Measurements from ENCODE around the gene PTN. TPM values are rescaled to one million over a fixed set of nuclear protein-coding genes. Genes with fewer than 3 reads are reported as not detected.

PTN gene
- not detected for total RNA-seq

DNA sequence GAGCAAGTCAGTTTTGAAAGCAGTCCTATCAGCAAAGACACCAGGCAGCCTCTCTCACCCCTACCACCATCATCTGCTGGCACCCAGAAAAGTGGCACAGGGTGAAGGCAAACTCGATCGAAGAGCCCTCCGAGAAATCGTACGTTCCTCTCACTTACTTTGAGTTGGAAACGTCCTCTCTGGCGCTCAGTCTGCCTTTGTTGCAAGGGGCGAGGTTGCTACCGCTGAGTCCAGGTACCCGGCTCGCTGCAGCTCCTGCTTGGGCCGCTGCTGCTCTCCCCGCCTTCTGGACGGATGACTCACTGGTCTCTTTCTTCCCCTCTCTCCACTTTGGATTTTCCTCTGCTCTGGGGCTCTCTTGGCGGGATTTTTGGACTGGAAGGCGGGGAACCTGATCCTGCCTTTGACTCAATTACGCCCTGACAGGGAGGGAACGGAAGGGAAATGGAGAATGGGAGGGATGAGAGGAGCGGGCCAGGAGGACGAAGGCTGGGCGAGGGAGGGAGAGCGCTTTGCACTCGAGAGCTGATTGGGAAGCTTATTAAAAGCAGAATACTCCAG lies at the start of gene PTN:
Gene PTN (minus strand): TSS at position 453 of the 561 bp plus-strand sequence. CDS start 88,760 bp downstream, outside the sequence.
- no peak for DNase-seq (ENCODE audit: low read depth in 2 of 3, low spot score in 2 of 3)

DNA sequence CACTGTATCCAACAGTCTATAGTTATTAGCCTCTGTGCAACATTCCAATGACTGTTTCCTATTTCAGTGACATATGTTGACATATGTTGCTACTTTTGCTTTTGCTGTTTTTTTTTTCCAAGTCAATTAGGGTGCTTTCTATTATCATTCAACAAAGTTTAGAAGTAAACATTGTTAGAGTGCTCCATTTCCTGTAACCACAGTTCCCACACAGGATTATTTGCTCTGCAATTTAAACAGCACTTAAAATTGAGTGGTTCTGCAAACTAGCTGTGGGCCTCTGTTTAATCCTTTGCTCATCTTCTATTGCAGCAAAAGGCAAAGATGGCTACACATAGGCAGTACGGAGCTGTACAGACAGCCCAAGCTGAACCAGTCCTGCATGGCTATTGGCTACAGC lies 46.5 kb upstream of the PTN start:
- no peak for DNase-seq (ENCODE audit: low read depth in 2 of 3, low spot score in 2 of 3)

DNA sequence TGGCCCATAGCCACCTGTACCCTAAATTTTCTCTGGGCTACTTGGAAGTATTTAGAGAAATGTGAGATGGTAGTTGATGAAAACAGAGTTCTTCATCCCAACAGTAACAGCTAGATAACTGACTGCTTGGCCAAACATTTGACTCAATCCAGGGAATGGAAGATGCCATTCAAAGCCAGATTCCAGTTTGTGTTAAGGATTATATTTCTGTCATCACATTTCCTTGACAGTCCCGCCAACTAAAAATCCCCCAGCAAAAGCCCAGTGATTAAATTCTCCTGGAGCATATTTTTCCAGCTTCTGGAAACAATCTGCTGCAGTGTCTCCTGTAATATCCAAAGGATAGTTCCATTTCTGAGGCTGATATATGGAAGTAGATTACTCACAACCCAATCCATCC lies 45.4 kb upstream of the PTN start:
- no peak for DNase-seq (ENCODE audit: low read depth in 2 of 3, low spot score in 2 of 3)

DNA sequence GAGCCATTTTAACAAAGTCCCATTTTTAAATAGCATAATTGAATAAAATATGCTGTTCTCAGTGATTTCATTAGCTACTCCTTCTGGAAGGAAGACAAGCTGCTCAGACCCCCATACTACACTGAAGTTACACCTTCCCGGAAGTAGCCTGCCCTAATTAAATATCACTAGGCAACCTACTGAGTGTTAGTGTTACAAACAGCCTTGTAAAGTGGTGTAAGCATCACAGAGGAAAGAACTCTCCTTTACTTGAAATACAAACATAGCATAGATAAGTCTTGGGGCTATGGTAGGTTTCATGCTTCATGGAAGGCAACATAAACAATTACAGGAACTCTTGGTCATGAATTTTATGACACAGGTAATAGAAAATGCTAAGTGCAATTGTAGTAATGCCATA lies 43.4 kb upstream of the PTN start:
- no peak for DNase-seq (ENCODE audit: low read depth in 2 of 3, low spot score in 2 of 3)

DNA sequence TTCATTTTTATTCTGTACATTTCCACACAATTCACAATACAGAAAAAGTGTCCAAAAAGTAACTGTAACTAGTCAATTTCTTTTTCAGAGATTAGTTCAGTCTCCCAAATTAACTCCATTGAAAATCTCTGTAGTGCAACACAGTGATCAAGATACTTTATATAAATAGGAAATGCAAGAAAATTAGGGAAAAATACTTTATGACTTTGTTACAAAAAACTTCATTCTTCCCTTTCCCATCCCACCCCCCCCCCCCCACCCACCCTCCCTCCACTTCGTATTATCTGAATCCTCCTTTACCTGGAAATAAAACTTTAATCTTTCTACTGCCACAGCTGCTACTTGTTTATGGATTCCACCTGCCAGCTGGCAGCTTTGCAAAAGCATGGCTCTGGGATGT lies 37.5 kb upstream of the PTN start:
- no peak for DNase-seq (ENCODE audit: low read depth in 2 of 3, low spot score in 2 of 3)

GRCh38 chr7:137373507-137373906 lies 30.0 kb upstream of the PTN start:
- no peak for DNase-seq (ENCODE audit: low read depth in 2 of 3, low spot score in 2 of 3)

DNA sequence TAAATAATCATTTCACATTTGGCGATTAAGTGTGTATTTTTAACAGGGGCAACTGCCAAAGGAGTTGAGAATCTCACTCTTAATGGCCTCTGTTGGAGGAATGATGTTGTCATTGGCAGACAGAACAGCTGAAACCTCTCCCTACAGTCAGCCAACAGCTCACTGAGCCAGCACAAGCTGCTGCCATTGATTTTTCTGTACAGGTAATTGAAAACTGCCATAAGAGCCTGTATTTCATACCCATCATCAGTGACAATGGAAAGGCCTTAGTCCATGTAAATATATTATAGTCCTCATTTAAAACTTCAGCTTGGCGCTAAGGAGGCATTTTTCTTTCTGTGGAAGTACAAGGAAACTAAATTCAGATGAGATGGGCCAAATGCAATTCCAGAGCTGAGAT lies 28.1 kb upstream of the PTN start:
- DNase-seq (ENCODE audit: low read depth in 2 of 3, low spot score in 2 of 3), result no peak

DNA sequence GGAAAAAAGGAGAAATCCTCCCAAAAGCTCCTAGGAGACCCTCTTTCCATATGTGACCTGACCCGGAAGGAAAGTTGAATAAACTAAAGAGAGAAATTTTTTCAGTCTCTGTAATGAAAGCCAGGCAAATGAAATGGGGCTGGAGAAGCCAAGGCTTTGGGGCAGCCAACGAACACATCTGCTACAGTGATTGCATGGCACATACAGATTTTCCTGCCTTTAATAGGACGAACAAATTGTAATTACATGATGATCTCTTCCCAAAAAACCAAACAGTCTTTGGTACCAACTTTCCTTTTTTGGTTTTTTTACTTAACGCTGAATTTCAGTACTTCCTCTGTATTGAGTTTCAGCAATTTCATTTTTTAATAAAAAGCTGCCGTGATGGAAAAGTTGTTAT lies 23.5 kb upstream of the PTN start:
- DNase-seq (ENCODE audit: low read depth in 2 of 3, low spot score in 2 of 3), result no peak

DNA sequence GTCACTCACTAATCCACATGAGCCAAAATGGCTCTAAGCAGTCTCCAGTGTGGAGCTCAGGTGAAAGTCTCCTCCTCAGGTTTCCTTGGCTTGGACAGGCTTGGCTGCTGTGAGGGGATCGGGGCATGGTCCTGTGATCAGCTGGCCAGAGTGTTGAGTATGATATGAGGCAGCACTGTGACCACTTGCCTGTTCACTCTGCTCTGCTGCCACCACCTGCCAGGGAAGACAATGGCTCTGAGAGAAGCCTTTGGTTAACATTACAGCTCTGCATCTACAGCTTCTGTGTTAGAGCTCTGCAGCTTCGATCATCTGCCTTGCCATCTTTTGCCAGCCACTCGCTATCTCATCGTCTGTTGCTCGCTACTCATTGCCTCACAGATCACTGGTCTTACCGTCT lies 20.1 kb upstream of the PTN start:
- no peak for DNase-seq (ENCODE audit: low read depth in 2 of 3, low spot score in 2 of 3)

- DNase-seq (ENCODE audit: low read depth in 2 of 3, low spot score in 2 of 3), result no peak
These were observed 16.6 kb upstream of the PTN start for GRCh38 chr7:137360087-137360679.

DNA sequence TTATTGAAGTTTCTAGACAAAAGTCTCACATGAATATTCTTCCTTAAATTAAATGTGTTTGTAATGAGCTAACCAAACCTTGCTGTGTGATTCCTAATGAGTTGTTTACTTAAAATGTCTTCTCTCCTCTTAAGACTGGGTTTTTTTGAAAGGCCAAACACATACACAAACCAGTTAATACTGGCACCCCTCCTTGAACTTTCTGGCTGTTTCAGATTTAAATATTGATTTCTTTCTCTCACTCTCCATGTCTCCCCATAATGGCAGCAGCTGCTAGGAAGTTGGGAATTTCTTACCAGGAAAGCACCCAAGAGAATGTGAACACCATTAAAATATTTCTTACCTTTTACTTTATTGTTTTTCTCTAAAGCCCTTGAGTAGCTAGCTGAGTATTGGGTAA lies 11.4 kb upstream of the PTN start:
- DNase-seq (ENCODE audit: low read depth in 2 of 3, low spot score in 2 of 3), result no peak

DNA sequence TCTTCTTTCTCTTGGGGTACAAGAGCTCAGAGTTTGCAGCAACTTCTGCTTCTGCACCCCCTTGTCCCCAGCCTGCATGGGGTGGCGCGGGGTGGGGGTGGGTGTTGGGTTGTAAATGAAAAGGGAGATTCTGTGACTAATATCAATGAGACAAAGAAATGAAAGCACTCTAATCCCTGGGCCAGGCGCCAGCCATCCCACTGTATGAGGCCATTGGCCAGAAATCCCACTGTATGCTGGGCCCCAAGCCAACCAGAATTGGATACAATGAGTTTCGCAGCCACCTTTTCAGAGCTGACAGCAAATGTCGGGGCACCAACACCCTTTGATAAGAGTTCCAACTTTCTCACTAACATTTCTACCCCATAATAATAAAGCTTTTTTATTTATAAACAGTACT lies 10.9 kb upstream of the PTN start:
- DNase-seq (ENCODE audit: low read depth in 2 of 3, low spot score in 2 of 3), result no peak

DNA sequence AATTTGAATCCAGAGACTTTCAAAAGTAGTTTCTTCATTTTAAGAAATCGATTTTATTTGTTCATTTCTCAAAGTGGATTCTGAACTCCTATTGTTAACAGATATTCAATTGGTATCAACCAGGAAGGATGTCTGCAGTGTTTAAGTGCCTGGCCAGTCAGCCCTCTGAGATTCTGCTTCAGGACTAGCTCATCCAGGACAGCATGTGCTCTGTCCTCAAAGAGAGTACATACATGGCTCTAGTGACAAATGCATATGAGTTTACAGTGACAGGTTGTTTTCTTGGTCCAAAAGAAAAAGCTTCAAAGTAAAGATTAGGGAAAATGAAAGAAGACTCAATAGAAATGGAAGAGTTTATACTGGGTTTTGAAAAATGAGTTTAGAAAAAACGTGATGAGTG lies 8.4 kb upstream of the PTN start:
- DNase-seq (ENCODE audit: low read depth in 2 of 3, low spot score in 2 of 3), result no peak

DNA sequence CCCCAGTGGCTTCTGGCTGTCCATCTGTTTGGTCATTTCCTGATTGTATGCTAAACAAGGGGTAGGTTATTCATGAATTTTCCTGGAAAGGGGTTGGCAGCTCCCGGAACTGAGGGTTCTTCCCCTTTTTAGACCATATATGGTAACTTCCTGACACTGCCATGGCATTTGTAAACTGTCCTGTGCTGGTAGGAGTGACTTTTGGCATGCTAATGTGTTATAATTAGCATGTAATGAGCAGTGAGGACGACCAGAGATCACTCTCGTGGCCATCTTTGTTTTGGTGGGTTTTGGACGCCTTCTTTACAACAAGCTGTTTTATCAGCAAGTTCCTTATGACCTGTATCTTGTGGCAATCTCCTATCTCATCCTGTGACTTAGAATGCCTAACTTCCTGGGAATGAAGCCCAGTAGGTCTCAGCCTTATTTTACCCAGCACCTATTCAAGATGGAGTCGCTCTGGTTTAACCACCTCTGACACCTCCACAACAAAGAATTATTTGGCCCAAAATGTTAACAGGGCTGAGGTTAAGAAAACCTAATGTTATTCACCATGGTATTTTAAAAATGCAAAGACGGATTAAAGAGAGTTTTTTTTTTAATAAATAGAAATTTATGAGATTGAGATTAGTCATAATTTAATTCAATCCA lies 2.4 kb upstream of the PTN start:
- DNase-seq (ENCODE audit: low read depth in 2 of 3, low spot score in 2 of 3), result no peak

GRCh38 chr7:137342828-137343261 lies 688 bp downstream of the PTN start:
- no peak for DNase-seq (ENCODE audit: low read depth in 2 of 3, low spot score in 2 of 3)

- no peak for DNase-seq (ENCODE audit: low read depth in 2 of 3, low spot score in 2 of 3)
These were observed 1.3 kb downstream of the PTN start for GRCh38 chr7:137342265-137342664.

GRCh38 chr7:137337902-137338301 lies 5.6 kb downstream of the PTN start:
- no peak for DNase-seq (ENCODE audit: low read depth in 2 of 3, low spot score in 2 of 3)

GRCh38 chr7:137335814-137336213 lies 7.7 kb downstream of the PTN start:
- DNase-seq (ENCODE audit: low read depth in 2 of 3, low spot score in 2 of 3), result no peak

DNA sequence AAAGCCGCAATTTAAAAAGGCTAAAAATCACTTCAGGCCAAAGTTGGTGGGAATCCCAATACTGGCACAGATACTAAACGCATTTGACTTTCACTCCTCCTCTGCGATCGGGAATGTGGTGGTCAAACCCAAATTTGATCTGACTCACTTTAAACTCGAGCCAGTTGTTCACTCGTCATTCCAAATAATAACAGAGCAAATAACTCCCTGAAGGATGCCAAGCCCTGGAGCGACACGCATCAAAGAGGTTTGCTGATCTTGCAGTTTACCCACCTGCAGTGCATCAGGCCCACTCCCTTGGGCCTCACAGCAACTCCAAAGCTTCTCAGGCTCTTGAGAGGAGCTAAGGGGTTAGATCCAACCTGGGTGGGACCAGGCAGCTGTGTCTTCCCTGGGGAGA lies 12.2 kb downstream of the PTN start:
- DNase-seq (ENCODE audit: low read depth in 2 of 3, low spot score in 2 of 3), result no peak

GRCh38 chr7:137329411-137329810 lies 14.1 kb downstream of the PTN start:
- no peak for DNase-seq (ENCODE audit: low read depth in 2 of 3, low spot score in 2 of 3)

- no peak for DNase-seq (ENCODE audit: low read depth in 2 of 3, low spot score in 2 of 3)
These were observed 15.0 kb downstream of the PTN start for GRCh38 chr7:137328373-137329120.

DNA sequence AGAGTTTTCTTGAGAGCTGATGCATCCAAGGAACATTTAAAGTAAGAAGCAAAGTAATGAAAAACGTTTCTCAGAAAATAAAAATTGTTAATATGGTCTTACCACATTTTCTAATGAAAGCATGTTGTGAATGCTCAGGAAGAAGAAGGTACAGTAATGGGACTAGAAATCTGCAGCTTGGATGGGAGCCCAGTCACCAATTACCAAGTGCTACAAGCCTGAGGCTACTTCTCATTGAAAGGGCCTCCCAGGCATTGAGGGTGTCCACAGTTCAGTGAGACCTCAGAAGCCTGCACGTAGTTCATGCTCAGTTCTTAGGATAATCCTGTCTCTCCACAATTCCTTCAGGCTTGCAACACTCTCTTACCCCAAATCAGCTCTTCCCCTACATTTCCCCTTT lies 17.6 kb downstream of the PTN start:
- no peak for DNase-seq (ENCODE audit: low read depth in 2 of 3, low spot score in 2 of 3)
